IPS-NIHi7 (cell line): ENCODE results near the gene USP44.
A peak's percentile ranks its signal among the peaks of the same experiment; 100 is the strongest.

Source experiments
- DNase-seq: peaks from one replicate; pipeline ENCODE4 v3.0.0; 2012; ENCODE audit warnings: mixed read lengths; ENCODE audit errors: extremely low spot score

USP44 gene

DNA sequence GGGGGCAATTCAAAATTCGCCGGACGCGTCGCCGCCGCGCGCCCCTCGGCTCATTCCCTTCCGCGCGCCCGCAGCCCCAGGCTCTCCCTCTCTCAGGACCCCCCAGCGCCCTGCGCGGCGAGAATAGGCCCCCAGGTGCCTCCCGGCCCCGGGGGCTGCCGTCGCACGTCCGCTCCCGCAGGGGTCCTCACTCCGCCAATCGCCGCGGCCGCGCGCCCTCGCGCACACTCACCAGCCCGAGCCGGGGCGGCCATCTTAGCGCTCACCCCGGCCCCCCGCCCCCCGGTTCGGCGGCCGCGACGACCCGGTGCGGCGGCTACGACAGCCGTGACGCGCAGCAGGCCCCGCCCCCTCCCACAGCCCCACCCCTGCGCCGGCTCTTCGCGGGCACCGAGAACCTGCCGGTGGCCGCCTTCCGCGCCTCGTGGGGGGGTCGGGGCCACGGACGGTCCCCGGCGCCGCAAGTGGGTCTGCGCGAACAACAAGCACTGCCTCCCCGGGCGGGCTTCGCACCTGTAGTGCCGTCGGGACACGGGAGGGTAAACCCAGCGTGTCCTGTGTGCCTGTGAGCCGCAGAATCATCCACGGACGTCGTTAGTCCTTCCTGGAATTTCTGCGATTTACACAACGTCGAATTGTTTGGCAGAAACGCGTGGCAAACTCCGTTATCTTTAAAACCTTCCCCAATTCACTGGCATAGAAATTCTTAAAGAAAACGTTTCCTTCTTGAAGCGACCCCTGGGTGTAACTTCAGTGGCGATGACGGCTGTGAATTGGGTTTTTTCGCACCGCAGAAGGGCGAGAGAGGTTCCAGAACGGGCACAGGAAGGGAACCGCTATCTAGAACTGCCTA, 2.5 kb downstream of the USP44 start:
- peak; percentile 81 for DNase-seq

DNA sequence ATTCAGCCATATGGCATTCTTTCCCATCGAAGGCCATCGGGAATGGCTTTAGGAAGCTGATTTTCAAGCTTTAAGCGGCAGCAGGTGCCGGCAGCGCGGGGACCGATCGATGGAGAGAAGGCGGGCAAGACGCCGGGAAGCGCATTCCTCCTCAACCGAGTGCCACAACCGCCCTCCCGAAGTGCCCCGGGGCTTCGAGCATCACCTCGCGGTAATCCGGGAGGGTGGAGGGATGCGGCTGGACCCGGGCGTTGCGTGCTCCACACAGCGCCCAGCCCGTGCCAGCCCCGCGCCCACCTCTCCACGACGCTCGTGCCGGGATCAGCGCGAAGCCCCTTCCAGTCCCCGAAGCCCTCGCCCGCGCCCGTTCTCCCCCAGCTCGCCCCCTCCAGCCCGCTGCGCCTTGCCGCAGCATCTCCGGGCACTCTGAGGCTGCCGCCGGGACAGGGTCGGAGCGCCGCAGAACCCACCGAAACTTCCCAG, 3.2 kb downstream of the USP44 start:
- DNase-seq, result peak; percentile 38

DNA sequence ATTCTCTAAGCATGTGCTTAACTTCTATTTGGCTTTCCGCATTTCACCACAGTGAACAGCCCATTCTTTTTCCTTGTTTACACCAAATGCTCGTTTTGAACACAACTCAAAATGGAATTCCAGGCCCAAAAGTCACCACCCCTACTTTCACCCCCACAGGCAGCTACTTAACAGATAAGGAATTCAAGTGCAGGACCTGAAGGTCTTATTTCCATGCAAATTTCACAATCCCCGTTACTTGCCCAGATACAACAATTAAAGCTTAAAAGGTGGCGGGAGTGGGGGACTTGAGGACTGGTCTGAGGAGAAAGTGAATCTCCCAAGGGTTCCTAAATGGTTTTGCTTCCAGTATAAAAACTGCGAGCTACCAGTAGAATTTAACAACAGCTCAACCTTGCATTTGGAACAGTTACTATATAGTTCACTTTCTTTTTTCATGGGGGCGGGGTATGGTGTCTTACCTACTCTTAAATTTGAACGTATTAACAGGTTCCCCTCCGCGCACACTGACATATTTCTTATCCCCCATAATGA, 3.7 kb downstream of the USP44 start:
- DNase-seq, result peak; percentile 29

DNA sequence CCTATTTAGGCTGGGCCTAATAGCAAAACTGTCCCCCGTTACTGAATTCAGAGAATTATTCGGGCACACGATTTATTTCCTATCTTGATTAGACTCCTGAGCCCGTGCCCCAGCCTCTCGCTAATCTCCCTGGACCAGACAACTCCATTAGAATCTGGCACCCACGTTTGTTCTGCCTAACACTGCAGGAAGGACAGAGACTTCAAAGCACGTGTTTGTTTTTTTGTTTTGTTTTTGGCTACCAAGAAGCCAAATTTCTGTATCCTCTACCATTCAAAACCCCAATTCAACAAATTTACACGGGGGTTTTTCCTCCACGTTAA, 4.8 kb downstream of the USP44 start:
- DNase-seq, result no peak

DNA sequence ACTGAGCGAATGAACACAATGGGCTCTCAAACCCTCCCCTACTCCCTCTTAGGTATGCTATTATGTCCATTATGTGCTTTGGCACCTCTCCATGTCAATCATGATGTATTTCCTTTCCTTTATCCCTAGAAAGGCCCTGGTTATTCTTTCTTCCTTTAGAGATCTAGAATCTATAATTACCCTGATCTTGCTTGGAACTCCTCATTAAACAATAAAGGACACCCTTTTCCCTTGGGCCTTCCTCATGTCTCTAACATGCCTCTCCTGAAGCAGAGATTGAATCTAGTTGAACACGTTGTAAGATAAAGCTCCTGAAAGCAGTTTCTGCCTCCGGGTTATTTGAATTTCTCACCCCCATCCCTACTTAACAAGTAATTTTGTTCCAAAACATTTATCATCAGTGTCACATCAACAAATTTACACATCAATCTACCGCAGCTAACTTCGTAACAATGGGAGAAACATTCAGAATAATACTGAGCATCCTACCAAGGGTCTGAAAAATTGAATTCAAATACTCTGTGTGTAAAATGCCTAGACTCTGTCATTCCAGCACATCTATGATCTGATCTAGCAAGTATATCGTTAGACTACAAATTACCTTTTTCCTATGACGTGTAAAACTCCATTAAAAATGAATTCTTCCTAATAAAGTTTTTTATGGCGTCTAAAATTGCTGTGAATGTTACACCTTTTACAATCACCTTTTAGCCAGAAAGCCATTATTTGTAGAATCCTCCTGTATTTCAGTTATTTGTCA, 5.4 kb downstream of the USP44 start:
- no peak for DNase-seq

DNA sequence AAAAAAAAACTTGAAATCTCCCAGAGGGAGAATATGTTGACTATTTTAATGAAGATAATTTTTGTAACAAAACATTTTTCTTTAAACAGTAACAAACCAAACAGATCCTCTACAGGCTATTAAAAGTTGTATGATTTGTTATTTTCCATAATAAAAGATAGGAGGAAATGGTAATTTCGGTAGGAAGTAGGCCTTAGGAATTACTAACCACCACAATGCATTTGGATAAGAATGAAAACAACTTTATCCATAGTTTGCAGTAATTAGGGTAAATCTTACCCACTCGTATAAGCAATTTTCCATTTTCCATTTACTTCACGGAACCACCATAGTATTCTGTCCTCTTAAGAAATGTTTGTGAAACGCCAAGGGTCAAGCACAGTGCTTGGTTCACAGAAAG, 6.0 kb downstream of the USP44 start:
- no peak for DNase-seq

DNA sequence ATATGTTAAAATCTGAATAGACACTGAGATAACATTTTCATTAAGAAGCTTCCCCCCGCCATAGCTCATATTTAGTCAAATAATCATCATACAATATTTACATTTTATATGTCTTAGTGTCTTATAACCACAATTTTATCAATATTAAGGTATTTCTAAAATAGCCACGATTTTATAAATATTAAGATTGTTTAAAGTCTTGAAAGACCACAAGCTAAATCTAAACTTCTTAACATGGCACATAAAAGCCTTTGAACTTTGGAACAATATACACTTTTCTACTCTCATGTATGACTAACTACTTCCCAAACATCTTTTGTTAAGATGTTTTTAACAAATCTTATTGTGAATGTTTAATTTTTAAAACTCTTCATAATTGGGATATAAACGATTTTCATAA, 6.5 kb downstream of the USP44 start:
- no peak for DNase-seq

DNA sequence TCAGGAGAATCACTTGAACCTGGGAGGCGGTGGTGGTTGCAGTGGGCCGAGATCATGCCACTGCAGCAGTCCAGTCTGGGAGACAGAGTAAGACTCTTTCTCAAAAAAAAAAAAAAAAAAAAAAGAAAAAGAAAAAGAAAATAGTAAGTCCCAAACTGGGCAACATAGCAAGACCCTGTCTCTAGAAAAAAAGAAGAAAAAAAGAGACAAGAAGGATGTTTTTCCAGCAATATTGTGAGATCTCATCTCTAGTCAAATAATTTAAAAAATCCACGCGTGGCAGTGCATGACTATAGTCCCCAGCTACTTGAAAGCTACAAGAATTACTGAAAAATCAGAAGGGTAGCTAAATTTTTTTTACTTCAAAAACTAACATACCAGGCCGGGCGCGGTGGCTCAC, 8.0 kb downstream of the USP44 start:
- DNase-seq, result no peak

DNA sequence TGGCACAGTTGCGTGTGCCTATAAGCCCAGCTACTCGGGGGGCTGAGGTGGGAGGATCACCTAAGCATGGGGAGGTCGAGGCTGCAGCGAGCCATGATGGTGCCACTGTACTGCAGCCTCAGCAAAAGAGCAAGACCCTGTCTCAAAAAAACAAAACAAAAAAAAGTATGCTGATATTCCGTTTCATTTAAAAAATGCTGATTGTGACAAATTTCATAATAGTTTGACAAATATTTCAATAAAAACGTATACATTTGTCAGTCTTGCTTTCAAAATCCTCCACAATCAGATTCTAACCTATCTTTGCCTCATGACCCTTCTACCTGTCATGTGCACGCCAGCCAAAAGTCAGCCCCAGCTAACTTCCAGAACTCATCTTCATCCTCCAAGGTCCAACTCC, 9.8 kb downstream of the USP44 start:
- no peak for DNase-seq

DNA sequence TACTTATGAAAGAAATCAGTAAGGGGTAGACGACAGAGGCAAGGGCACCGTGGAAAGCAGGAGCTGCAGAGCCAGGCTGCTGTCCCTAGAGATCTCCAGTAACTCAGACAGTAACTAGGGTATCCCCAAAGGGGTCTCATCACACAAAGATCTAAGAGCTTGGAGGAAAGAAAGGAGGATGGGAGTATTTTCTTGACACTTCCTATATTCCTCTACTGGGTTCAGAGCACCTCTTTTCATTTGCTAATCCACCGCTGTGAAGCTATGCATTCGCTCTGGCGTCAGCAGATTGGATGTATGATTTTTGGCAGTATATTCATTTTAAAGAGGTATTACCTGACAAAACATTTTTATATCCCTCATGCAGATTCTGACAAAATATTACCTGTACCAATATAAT, 12.6 kb downstream of the USP44 start:
- DNase-seq, result no peak

DNA sequence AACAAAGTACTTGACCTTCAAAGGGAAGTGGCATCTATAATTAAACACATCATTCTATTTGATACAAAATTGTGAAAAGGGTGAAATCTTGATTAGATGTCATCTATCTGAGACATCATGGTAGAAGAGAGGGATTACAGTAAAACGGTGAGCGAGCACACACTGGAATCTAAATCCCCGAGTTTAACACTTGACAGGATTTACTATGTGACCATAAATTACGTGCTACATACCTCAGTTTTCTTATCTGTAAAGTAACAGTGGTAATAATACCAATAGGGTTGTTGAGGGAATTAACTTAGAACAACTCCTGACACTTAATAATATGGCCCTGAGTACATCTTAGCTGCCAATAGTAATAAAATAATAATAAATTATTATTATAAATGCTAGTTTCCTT, 13.3 kb downstream of the USP44 start:
- DNase-seq, result no peak

DNA sequence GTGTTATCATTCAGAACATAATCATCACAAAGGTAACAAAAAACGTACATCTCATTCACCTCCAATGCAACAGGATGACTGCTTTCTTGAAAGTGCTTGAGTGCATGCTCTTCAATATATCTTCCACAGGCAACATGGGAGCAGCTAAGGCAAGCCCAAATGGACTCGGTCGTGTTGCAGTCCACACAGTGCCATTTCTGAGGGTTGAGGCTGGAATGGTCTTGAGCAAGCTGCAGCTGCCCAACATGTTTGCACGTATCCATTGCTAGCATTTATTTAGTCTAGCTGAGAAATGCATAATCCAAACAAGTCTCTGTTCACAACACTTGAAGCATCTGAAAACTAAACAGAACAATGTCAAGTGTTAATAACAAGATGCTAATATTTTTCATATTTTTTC, 17.3 kb downstream of the USP44 start:
- no peak for DNase-seq

DNA sequence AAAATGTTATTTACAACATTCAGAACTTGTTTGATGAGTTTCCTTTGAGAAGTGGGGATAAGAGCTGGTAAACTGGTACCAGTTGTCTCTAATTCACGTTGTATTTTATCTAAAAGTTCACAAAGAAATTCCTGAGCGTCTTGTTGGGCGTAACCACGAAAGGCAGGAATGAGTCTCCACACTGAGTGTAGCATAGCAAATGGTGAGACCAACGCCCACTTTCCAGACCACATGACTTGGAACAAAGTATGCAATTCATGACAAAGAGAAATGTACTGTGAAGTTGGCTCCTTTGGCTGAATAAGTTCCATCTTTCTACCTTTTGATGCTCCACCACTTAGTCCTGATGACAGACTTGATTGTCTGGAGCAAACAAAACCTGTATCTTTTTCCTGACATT, 18.4 kb downstream of the USP44 start:
- no peak for DNase-seq

DNA sequence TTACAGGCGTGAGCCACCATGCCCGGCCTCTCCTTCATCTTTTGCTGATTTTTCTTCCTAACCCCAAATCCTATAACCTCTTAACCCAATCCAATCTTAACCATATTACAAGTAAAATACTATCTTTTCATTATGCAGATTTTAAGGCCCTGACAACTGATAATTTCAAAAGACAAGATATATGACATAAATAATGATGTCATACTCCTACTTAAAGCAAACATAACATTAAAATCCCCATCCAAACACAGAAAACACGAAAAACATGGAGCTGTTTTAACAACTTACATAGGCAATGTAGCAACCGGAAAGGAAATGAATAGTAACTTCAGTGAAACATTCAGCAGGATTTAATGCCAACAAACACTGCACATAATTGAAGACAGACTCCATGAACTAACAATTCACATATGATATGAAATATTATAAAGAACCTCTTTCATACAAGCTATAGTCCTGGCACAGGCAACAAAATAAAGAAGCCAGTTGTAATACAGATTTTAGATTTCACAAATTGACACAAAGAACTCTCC, 21.5 kb downstream of the USP44 start:
- no peak for DNase-seq

DNA sequence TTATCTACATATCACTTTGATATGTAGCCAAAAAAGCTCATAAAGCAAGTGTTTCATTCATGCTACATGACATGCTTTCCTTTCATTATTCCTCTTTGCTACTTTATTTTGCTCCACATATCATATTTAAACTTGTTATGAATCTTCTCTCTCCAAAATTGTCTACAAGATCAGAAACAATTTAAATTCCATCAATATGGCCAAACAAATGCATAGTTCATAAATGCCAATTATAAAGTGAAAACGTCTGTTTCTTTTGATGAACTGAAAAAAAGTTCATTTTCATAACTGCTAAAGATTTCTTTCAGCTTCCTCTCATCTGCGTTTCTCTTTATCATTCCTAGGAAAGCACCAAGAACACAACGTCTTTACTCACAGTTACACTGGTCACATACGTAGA, 22.8 kb downstream of the USP44 start:
- DNase-seq, result no peak

DNA sequence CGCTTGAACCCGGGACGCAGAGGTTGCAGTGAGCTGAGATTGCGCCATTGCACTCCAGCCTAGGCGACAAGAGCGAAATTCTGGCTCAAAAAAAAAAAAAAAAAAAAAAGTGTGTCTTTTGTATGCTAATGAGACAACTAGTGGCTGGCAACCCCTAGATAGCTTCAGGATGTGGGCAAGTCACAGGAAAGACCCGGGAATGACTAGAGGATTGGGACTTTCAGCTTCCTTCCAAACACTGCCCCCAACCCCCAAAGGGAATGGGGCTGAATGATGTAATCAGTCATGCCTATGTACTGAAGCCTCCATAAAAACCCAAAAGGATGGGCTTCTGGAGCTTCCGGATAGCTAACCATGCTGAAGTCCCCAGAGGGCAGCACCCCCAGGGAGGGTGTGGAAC, 28.6 kb downstream of the USP44 start:
- DNase-seq, result no peak

DNA sequence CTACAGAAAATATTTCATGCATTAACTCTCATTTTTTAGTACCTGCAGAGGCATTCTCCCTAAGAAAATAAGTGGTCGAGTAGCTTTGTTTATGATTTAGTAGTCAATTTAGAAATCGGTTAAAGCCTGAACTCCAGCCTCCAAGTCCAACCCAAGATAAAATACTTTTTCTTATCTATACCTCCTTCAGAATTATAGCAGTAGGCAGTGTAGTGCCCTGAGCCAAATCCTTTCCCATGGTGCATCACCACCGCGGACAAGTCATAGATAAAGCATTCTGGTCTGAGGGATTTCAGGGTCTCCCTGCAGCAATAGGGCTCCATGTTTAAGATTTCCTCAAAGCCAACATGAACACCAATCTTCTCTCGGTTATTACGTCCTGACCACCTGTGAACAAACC, 30.5 kb downstream of the USP44 start:
- DNase-seq, result no peak

DNA sequence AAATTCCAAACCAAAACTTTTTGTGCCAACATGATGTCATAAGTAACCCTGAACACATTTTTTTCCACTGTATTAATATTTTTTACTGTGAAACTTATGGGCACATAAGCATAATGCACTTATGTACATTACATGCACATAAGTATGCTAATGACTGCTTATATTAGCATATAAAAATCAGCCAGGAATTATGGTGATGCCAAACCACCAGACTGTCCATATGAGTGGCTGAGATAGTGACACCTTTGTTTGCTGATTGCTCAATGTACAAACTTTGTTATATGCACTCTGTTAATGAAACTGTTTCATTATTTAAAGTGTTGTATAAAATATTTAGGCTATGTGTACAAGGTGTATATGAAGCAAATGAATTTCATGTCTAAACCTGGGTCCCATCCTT, 32.3 kb downstream of the USP44 start:
- no peak for DNase-seq

DNA sequence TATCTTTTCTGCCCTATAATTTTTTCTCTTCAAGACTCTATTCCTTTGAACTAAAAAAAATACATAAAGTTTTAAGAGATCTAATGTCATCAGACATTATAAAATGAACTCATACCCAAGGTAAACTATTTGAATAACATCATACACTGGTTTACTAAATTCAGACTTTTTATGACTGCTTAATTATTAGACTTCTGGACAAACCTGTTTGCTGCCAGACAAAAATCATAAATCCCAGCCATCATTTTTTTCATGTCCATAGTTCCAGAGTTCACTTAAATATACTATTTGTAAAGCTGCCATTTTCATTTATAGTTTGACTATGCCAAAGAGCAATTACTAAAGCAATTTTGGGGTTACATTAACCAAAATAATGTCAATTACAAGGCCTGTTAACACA, 34.0 kb downstream of the USP44 start:
- DNase-seq, result no peak

DNA sequence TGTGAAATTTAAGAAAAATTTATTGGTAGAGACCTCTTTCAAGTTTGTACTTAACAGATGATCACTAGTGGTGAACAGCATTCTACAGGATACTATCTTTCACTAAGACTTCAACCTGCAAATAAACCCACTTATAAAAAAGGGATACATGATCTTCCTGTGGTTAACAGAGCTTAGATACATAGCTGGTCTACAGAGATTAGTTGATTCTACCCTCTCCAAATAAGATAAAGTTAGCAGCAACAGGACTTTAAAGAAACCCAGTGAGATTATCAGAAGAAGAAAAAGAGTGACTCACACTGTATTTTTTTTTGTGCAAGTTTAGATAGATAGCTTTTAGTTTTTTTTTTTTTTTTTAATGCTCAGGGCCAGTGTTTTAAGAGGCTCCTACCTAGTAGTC, 34.5 kb downstream of the USP44 start:
- no peak for DNase-seq

DNA sequence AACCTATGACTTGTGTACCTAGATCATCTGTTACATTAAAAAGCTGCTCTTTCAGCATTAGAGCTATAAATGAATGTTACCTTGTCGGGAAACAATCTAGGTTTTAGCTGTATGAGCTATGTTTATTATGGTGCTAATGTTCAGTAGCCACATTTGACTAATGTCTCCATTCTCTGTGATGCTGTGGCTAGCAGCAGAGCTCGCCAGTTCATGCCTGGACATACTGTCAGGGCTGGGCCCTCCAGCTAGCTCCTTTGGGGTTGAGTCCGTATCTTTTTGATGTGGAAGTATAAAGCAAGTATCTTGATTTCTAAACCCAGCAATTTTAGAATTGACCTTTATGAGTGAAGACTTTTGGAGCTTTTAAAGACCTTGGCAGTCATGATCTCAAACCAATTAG, 36.1 kb downstream of the USP44 start:
- no peak for DNase-seq

DNA sequence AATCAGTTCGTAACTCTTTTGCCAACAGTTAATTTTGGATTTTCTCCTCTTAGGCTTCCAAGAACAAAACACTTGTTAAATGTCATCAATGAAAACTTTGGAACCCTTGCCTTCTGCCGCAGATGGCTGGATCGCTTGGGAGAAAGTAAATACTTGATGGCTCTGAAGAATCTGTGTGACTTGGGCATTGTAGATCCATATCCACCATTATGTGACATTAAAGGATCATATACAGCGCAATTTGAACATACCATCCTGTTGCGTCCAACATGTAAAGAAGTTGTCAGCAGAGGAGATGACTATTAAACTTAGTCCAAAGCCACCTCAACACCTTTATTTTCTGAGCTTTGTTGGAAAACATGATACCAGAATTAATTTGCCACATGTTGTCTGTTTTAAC, 37.7 kb downstream of the USP44 start:
- DNase-seq, result no peak

DNA sequence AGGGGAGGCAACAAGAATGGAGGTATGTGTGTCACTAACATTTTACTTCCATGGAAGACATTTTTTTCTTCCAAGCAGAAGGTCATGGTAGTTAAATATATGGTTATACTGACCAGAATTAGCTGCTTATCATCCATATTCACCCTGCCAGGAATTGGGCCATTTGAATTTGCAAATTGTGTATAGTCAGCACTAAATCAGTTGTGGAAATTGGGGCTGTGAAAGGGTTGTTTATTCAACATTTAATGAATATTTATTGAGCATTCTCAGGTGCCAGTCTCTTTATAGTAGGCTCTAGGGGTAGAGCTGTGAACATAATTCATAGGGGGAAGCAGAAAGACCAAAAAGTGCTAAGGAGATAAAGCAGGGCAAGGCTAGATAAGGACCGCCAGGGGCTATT, 39.3 kb downstream of the USP44 start:
- no peak for DNase-seq
